ENCODE data around the gene KCNG1. TPM values are rescaled to one million over a fixed set of nuclear protein-coding genes. Genes with fewer than 3 reads are reported as not detected.
A peak's percentile ranks its signal among the peaks of the same experiment; 100 is the strongest.

KCNG1 gene
- total and polyA plus RNA-seq, 2 of the 13 experiments (the other 11 are each of a cell fraction or from before 2014, with no cell fraction given), result not detected

DNA sequence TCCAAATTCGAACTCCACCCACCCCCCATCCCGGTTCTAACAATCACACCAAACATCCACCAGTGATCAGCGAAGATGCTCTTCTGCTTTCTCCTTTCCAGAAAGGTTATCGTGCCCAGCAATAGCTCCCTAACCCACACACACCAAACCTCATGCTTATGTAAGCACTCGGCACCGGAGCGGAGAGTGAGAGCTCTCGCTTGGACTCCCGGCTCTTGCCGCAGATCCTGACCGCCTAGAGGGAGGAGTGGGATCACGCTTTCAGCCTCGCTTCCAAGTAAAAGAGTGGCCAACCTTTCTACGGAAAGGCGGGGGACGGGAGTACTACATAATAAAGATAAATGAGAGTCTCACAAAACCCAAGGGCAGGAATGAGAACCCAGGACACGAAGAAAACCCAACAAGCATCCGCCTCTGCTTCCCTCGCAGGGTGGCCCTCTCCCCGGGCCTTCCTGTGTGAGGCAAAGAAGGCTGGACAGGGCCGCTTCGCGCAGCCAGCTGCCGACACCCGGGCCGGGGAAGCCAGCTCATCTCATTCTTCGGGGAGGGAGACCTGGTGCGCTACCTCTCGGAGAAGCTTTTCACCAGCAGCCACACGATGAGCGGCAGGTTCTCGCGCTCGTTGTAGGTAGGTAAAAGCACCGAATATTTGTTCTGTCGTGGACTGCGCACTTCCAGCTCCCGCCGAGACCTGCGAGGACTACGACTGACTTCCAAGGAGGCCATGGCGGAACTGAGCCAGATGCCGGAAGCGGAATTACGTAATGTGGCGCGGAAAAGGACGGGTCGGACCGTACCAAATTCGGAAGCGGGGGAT is 64.9 kb downstream of the KCNG1 start, which contains the start of gene DPM1 (continued):
- TF ChIP-seq, protein P1, sequence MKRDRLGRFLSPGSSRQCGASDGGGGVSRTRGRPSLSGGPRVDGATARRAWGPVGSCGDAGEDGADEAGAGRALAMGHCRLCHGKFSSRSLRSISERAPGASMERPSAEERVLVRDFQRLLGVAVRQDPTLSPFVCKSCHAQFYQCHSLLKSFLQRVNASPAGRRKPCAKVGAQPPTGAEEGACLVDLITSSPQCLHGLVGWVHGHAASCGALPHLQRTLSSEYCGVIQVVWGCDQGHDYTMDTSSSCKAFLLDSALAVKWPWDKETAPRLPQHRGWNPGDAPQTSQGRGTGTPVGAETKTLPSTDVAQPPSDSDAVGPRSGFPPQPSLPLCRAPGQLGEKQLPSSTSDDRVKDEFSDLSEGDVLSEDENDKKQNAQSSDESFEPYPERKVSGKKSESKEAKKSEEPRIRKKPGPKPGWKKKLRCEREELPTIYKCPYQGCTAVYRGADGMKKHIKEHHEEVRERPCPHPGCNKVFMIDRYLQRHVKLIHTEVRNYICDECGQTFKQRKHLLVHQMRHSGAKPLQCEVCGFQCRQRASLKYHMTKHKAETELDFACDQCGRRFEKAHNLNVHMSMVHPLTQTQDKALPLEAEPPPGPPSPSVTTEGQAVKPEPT (CRISPR knock-in tag; IDR thresholded peaks at IDR 0.05; ENCODE audit: low read depth), result 0 out of 2 replicates have a peak, but pooled peaks have one; percentile 16
- TF ChIP-seq ZNF674 (CRISPR knock-in tag; IDR thresholded peaks at IDR 0.05; ENCODE audit: low read depth) (no peak), SIN3A (IDR thresholded peaks at IDR 0.05; ENCODE audit: borderline replicate concordance, low read depth, low read length) (peak; percentile 89), CBX2 (IDR thresholded peaks at IDR 0.05; ENCODE audit: low read depth, low read length) (no peak), CBX2 (CRISPR knock-in tag; IDR thresholded peaks at IDR 0.05; ENCODE audit: low read depth) (no peak), ARID2 (CRISPR knock-in tag; IDR thresholded peaks at IDR 0.05; ENCODE audit: borderline replicate concordance) (no peak; the same call in 1 of the 2 replicates), RXRA (CRISPR knock-in tag; IDR thresholded peaks at IDR 0.05) (peak; percentile 80), PLRG1 (conservative IDR thresholded peaks at IDR 0.05) (no peak), KDM2A (CRISPR knock-in tag; IDR thresholded peaks at IDR 0.05; ENCODE audit: borderline replicate concordance, low read depth) (peak; percentile 90), ZNF550 (CRISPR knock-in tag; IDR thresholded peaks at IDR 0.05; ENCODE audit: borderline replicate concordance) (peak; percentile 52; the same call in 1 of the 2 replicates), CBX5 (CRISPR knock-in tag; IDR thresholded peaks at IDR 0.05; ENCODE audit: borderline replicate concordance) (peak; percentile 85), ZNF644 (CRISPR knock-in tag; IDR thresholded peaks at IDR 0.05; ENCODE audit: low read depth) (no peak), ASH2L (IDR thresholded peaks at IDR 0.05; ENCODE audit: insufficient read length, low read depth, low read length) (peak; percentile 99), ZNF225 (CRISPR knock-in tag; IDR thresholded peaks at IDR 0.05) (no peak; the same call in none of the 2 replicates), MEIS2 (CRISPR knock-in tag; IDR thresholded peaks at IDR 0.05) (peak; percentile 13; the same call in 1 of the 2 replicates), ZNF446 (CRISPR knock-in tag; IDR thresholded peaks at IDR 0.05) (peak; percentile 57; the same call in 1 of the 2 replicates), ZNF138 (CRISPR knock-in tag; IDR thresholded peaks at IDR 0.05; ENCODE audit: low read depth) (0 out of 2 replicates have a peak, but pooled peaks have one; percentile 79), CENPT (CRISPR knock-in tag; IDR thresholded peaks at IDR 0.05; ENCODE audit: low read depth) (no peak), ZNF629 (CRISPR knock-in tag; conservative IDR thresholded peaks at IDR 0.05) (no peak), HDAC1 (CRISPR knock-in tag; IDR thresholded peaks at IDR 0.05) (peak; percentile 64; the same call in 1 of the 2 replicates), ATF7-NPFF (CRISPR knock-in tag; IDR thresholded peaks at IDR 0.05; ENCODE audit: low read depth) (no peak), KLF9 (CRISPR knock-in tag; IDR thresholded peaks at IDR 0.05; ENCODE audit: low read depth) (peak; percentile 52; the same call in 1 of the 2 replicates), KLF13 (CRISPR knock-in tag; IDR thresholded peaks at IDR 0.05) (peak; percentile 39; the same call in 1 of the 2 replicates), HMGA1 (CRISPR knock-in tag; conservative IDR thresholded peaks at IDR 0.05) (no peak), ZNF367 (CRISPR knock-in tag; IDR thresholded peaks at IDR 0.05; ENCODE audit: borderline replicate concordance) (no peak)
